ENCODE measurements around the gene GLA. TPM values are rescaled to one million over a fixed set of nuclear protein-coding genes. Genes with fewer than 3 reads are reported as not detected.

GLA gene
- total and polyA plus RNA-seq, 3 donors from 2014 or later: 12.5 to 17.9 (median 16.2) TPM

- TF ChIP-seq CTCF (IDR thresholded peaks at IDR 0.05) (no peak), POLR2A (IDR thresholded peaks at IDR 0.05) (no peak)
- no peaks in the 10 kb centered on the region for H3K27me3 ChIP-seq
- no peak for DNase-seq
Measured at GRCh38 chrX:101386542-101386885, 21.2 kb downstream of the GLA start.

GRCh38 chrX:101385795-101386541 lies 21.8 kb downstream of the GLA start, which contains the start of gene BTK:
Gene BTK (minus strand): TSS chrX:101386191. CDS start chrX:101375284, 10,907 bp downstream.
- Histone ChIP-seq H3K27me3 (no peaks in the 10 kb centered on the region), H3K27ac (no peak within 1 kb of the TSS), H3K4me3 (no peak within 1 kb of the TSS), H3K9me3 (no peaks in the 10 kb centered on the region), H3K4me1 (no peaks in the 10 kb centered on the region), H3K36me3 (ENCODE audit: low read depth, missing control alignments) (no peaks in the 10 kb centered on the region)
- intact Hi-C loops (cut with DNase I; ENCODE audit: low total_unique reads): no loop called here
- WGBS, 2 donors: 73 to 76% methylated on average over 9 of the region's 9 CpGs
- TF ChIP-seq CTCF (IDR thresholded peaks at IDR 0.05) (no peak), POLR2A (IDR thresholded peaks at IDR 0.05) (no peak)
- DNase-seq: no peak

More at GRCh38 chrX:101386542-101386885, 21.2 kb downstream of the GLA start:
- intact Hi-C loops (cut with DNase I; ENCODE audit: low total_unique reads): no loop called here
- Histone ChIP-seq H3K36me3 (ENCODE audit: low read depth, missing control alignments) (no peaks in the 10 kb centered on the region), H3K4me1 (no peaks in the 10 kb centered on the region), H3K27ac (no peak overlapping the region), H3K9me3 (no peaks in the 10 kb centered on the region), H3K4me3 (no peak overlapping the region)
- WGBS, 2 donors: 79 to 82% methylated on average over 5 to 6 of the region's 6 CpGs

- no peaks in the 10 kb centered on the region for H3K9me3 ChIP-seq
- no peaks in the 10 kb centered on the region for H3K4me1 ChIP-seq
- no peaks in the 10 kb centered on the region for H3K27me3 ChIP-seq
- TF ChIP-seq CTCF (IDR thresholded peaks at IDR 0.05) (no peak), POLR2A (IDR thresholded peaks at IDR 0.05) (no peak)
- H3K27ac ChIP-seq: no peak overlapping the region
- no peak for DNase-seq
- WGBS, 2 donors: 66 to 94% methylated on average over 5 to 7 of the region's 7 CpGs
- H3K36me3 ChIP-seq (ENCODE audit: low read depth, missing control alignments): no peaks in the 10 kb centered on the region
- no peak overlapping the region for H3K4me3 ChIP-seq
- intact Hi-C loops (cut with DNase I; ENCODE audit: low total_unique reads): no loop called here
Measured at GRCh38 chrX:101385026-101385684, 22.6 kb downstream of the GLA start.

GRCh38 chrX:101383679-101384205 lies 24.0 kb downstream of the GLA start:
- Histone ChIP-seq H3K4me1 (no peaks in the 10 kb centered on the region), H3K27ac (no peak overlapping the region), H3K9me3 (no peaks in the 10 kb centered on the region), H3K27me3 (no peaks in the 10 kb centered on the region), H3K4me3 (no peak overlapping the region), H3K36me3 (ENCODE audit: low read depth, missing control alignments) (no peaks in the 10 kb centered on the region)
- no peak for DNase-seq
- intact Hi-C loops (cut with DNase I; ENCODE audit: low total_unique reads): no loop called here
- no peak for TF ChIP-seq POLR2A (IDR thresholded peaks at IDR 0.05)
- TF ChIP-seq CTCF (IDR thresholded peaks at IDR 0.05): no peak
- WGBS, 2 donors: 66 to 77% methylated on average over 4 of the region's 4 CpGs

Measured in testis (tissue), 3 donors.